IMR-90 (cell line): ENCODE results near the gene POLD3. TPM values are rescaled to one million over a fixed set of nuclear protein-coding genes. Genes with fewer than 3 reads are reported as not detected.
A peak's percentile ranks its signal among the peaks of the same experiment; 100 is the strongest.

Experiments
- ATAC-seq: fragments of 200-7000 bp; cut with Tn5 transposase; 2 replicates; pipeline ENCODE4 v1.9.1; 2020; ENCODE audit warnings: low read depth, mild to moderate bottlenecking, moderate library complexity
- BruUV-seq: library from RNA; stranded (reverse); fragments of 400-500 nt; replicated peaks from 2 replicates; lab custom pipeline; 2021; lab: Mats Ljungman, UMichigan
- CTCF ChIA-PET: fragments of 300-600 bp; formaldehyde crosslinking; extraction: SDS; loops from one replicate; lab custom pipeline; 2021; ENCODE audit warnings: antibody characterized with exemption; lab: Yijun Ruan, JAX
- POLR2A ChIA-PET: fragments of 300-600 bp; sonication (Branson Sonifier 250); formaldehyde crosslinking; loops from one replicate; lab custom pipeline; 2022; ENCODE audit warnings: antibody characterized with exemption; ENCODE audit not compliant: unreplicated experiment; lab: Charles Lee
- DNase-seq: peaks from one replicate; pipeline ENCODE4 v3.0.0; 2013
- H2AFZ ChIP-seq: replicated peaks from 2 replicates; pipeline ENCODE3; 2013; ENCODE audit warnings: low read length, mild to moderate bottlenecking; ENCODE audit not compliant: poor library complexity
- H2AK5ac ChIP-seq: 2 replicates; pipeline ENCODE4 v1.6.1; 2013; ENCODE audit warnings: low read depth, low read length, inconsistent platforms
- H2AK9ac ChIP-seq: replicated peaks from 2 replicates; pipeline ENCODE3; 2013; ENCODE audit warnings: mild to moderate bottlenecking, low read depth, low read length, moderate library complexity; ENCODE audit not compliant: poor library complexity
- H2BK120ac ChIP-seq: 2 replicates; pipeline ENCODE4 v1.6.1; 2013; ENCODE audit warnings: low read depth, low read length, inconsistent platforms
- H2BK15ac ChIP-seq: 3 replicates; pipeline ENCODE4 v1.6.1; 2013; ENCODE audit warnings: low read depth, low read length, inconsistent platforms
- H2BK20ac ChIP-seq: 2 replicates; pipeline ENCODE4 v1.6.1; 2013; ENCODE audit warnings: low read depth, mild to moderate bottlenecking, inconsistent platforms, low read length, moderate library complexity
- H2BK5ac ChIP-seq: 2 replicates; pipeline ENCODE4 v1.6.1; 2013; ENCODE audit warnings: mild to moderate bottlenecking, low read depth, low read length, inconsistent platforms; ENCODE audit not compliant: poor library complexity, severe bottlenecking
- H3K14ac ChIP-seq: replicated peaks from 2 replicates; pipeline ENCODE4 v1.6.1; 2013; ENCODE audit warnings: low read depth, low read length, inconsistent platforms
- H3K18ac ChIP-seq: 2 replicates; pipeline ENCODE4 v1.6.1; 2013; ENCODE audit warnings: low read depth, low read length, control low read depth
- H3K23ac ChIP-seq: 2 replicates; pipeline ENCODE4 v1.6.1; 2013; ENCODE audit warnings: low read depth, low read length, inconsistent platforms
- H3K27ac ChIP-seq: 2 replicates; pipeline ENCODE4 v1.5.1; 2013; ENCODE audit warnings: mild to moderate bottlenecking, control low read depth, low read length; ENCODE audit not compliant: insufficient read depth
- H3K27me3 ChIP-seq: 2 replicates; pipeline ENCODE4 v1.6.1; 2013; ENCODE audit warnings: low read length; ENCODE audit not compliant: control insufficient read depth, insufficient read depth
- H3K36me3 ChIP-seq: 2 replicates; pipeline ENCODE4 v1.6.1; 2013; ENCODE audit warnings: low read length, mixed read lengths; ENCODE audit not compliant: control insufficient read depth, insufficient read depth
- H3K4ac ChIP-seq: 2 replicates; pipeline ENCODE4 v1.6.1; 2013; ENCODE audit warnings: low read depth, low read length, inconsistent platforms
- H3K4me1 ChIP-seq: 2 replicates; pipeline ENCODE4 v1.6.1; 2013; ENCODE audit warnings: low read length, mixed read lengths; ENCODE audit not compliant: control insufficient read depth, insufficient read depth
- H3K4me2 ChIP-seq: 2 replicates; pipeline ENCODE4 v1.6.1; 2013; ENCODE audit warnings: low read depth, mild to moderate bottlenecking, control low read depth, low read length, moderate library complexity
- H3K4me3 ChIP-seq: 2 replicates; pipeline ENCODE4 v1.5.1; 2013; ENCODE audit warnings: low read depth, mild to moderate bottlenecking, control low read depth, low read length, moderate library complexity; ENCODE audit not compliant: insufficient read depth
- H3K56ac ChIP-seq: 2 replicates; pipeline ENCODE4 v1.6.1; 2013; ENCODE audit warnings: low read length, inconsistent platforms; ENCODE audit not compliant: insufficient read depth; ENCODE audit errors: extremely low read depth
- H3K79me1 ChIP-seq, 2 experiments: 2 replicates each; pipeline ENCODE4 v1.6.1; 2013; ENCODE audit warnings: low read length in 2 of 2, inconsistent platforms in 1 of 2, low read depth in 1 of 2
- H3K9ac ChIP-seq: 2 replicates; pipeline ENCODE4 v1.6.1; 2013; ENCODE audit warnings: low read depth, low read length, control low read depth
- H3K9me1 ChIP-seq: 2 replicates; pipeline ENCODE4 v1.6.1; 2013; ENCODE audit warnings: low read length, inconsistent platforms; ENCODE audit not compliant: insufficient read depth
- H3K9me3 ChIP-seq: 2 replicates; pipeline ENCODE4 v1.6.1; 2013; ENCODE audit warnings: low read length; ENCODE audit not compliant: control insufficient read depth, insufficient read depth
- H4K20me1 ChIP-seq: 2 replicates; pipeline ENCODE4 v1.6.1; 2013; ENCODE audit warnings: low read length, inconsistent platforms; ENCODE audit not compliant: insufficient read depth
- H4K5ac ChIP-seq: 2 replicates; pipeline ENCODE4 v1.6.1; 2013; ENCODE audit warnings: mild to moderate bottlenecking, low read depth, low read length, control low read depth
- H4K8ac ChIP-seq, 2 experiments: 2 replicates each; pipeline ENCODE4 v1.6.1; 2013; ENCODE audit warnings: low read depth in 2 of 2, low read length in 2 of 2, control low read depth in 1 of 2, inconsistent platforms in 1 of 2
- H4K91ac ChIP-seq: 2 replicates; pipeline ENCODE4 v1.6.1; 2013; ENCODE audit warnings: low read depth, low read length, inconsistent platforms; ENCODE audit not compliant: insufficient read depth
- BHLHE40 ChIP-seq: fragments of 150-350 bp; IDR thresholded peaks from 2 replicates; pipeline ENCODE4 v1.6.1; 2016; ENCODE audit warnings: mild to moderate bottlenecking, low read depth, low read length
- CEBPB ChIP-seq: IDR thresholded peaks from 2 replicates; pipeline ENCODE4 v1.6.1; 2012; ENCODE audit warnings: low read depth, low read length, improper control_type of control experiment
- MAFK ChIP-seq: IDR thresholded peaks from 2 replicates; pipeline ENCODE4 v1.6.1; 2012; ENCODE audit warnings: low read depth, low read length, improper control_type of control experiment
- MAZ ChIP-seq: IDR thresholded peaks from 2 replicates; pipeline ENCODE4 v1.6.1; 2012; ENCODE audit warnings: low read depth, mild to moderate bottlenecking, low read length, improper control_type of control experiment, moderate library complexity, borderline replicate concordance
- MXI1 ChIP-seq: IDR thresholded peaks from 2 replicates; pipeline ENCODE4 v1.6.1; 2012; ENCODE audit warnings: low read depth, mild to moderate bottlenecking, low read length, moderate library complexity, borderline replicate concordance
- NFE2L2 ChIP-seq: fragments of 150-350 bp; IDR thresholded peaks from 2 replicates; pipeline ENCODE4 v1.6.1; 2016; ENCODE audit warnings: low read depth, mild to moderate bottlenecking, low read length
- RAD21 ChIP-seq: IDR thresholded peaks from 2 replicates; pipeline ENCODE4 v1.6.1; 2012; ENCODE audit warnings: low read length, improper control_type of control experiment
- RCOR1 ChIP-seq: IDR thresholded peaks from 2 replicates; pipeline ENCODE4 v1.6.1; 2012; ENCODE audit warnings: mild to moderate bottlenecking, low read length, improper control_type of control experiment; ENCODE audit not compliant: insufficient replicate concordance
- SMC3 ChIP-seq: fragments of 150-350 bp; IDR thresholded peaks from 2 replicates; pipeline ENCODE4 v1.6.1; 2016; ENCODE audit warnings: low read depth, mild to moderate bottlenecking, antibody characterized with exemption, low read length, moderate library complexity
- WGBS, 2 experiments: methylation state at CpG; one replicate each; pipeline versions ENCODE4 v1.1.5 to v1.1.7; 2013; ENCODE audit warnings: missing lambda C conversion rate in 2 of 2; ENCODE audit not compliant: insufficient read length in 1 of 2; ENCODE audit errors: extremely low coverage in 2 of 2; 5-methylcytosine and 5-hydroxymethylcytosine counted together
- dilution Hi-C: fragments of 300-500 bp; cut with HindIII; formaldehyde crosslinking; loops from one replicate; pipeline ENCODE4 v1.14.3; 2018; ENCODE audit warnings: low sequenced_read_pairs; ENCODE audit not compliant: unreplicated experiment
- in situ Hi-C: fragments of 300-500 bp; cut with MboI; formaldehyde crosslinking; loops from 3 replicates; pipeline ENCODE4 v1.14.3; 2019; ENCODE audit warnings: low sequenced_read_pairs, inconsistent platforms, mixed read lengths
- intact Hi-C: fragments of 100-400 bp; cut with micrococcal nuclease; formaldehyde crosslinking; loops from 2 replicates; pipeline ENCODE4 v1.10.0; 2022
- polyA plus RNA-seq, 3 experiments: library from polyadenylated mRNA; depleted of rRNA; stranded (reverse); fragments of >200 nt; gene quantifications; 2 replicates each; pipeline ENCODE4 v1.2.3, GENCODE V29; 2012; ENCODE audit warnings: low replicate concordance in 1 of 3
- total RNA-seq: library from RNA; depleted of rRNA; stranded (reverse); fragments of >200 nt; gene quantifications from 2 replicates; pipeline ENCODE4 v1.2.3, GENCODE V29; 2012
- TF ChIP-seq, protein P1 (sequence below): fragments of 150-350 bp; IDR thresholded peaks from 2 replicates; pipeline ENCODE4 v1.6.1; 2016; ENCODE audit warnings: low read depth, mild to moderate bottlenecking, low read length, moderate library complexity, borderline replicate concordance
- TF ChIP-seq, protein P2 (sequence below): conservative IDR thresholded peaks from 2 replicates; pipeline ENCODE4 v1.5.1; 2012; ENCODE audit warnings: mild to moderate bottlenecking, low read depth, low read length, improper control_type of control experiment
- TF ChIP-seq, protein P3 (sequence below): fragments of 150-350 bp; IDR thresholded peaks from 2 replicates; pipeline ENCODE4 v1.6.1; 2017; ENCODE audit warnings: mild to moderate bottlenecking, antibody characterized with exemption, low read length, low read depth

Gene POLD3
- total and polyA plus RNA-seq, 2 of the 4 experiments (the other 2 are of a cell fraction): 9.1 to 9.2 TPM

DNA sequence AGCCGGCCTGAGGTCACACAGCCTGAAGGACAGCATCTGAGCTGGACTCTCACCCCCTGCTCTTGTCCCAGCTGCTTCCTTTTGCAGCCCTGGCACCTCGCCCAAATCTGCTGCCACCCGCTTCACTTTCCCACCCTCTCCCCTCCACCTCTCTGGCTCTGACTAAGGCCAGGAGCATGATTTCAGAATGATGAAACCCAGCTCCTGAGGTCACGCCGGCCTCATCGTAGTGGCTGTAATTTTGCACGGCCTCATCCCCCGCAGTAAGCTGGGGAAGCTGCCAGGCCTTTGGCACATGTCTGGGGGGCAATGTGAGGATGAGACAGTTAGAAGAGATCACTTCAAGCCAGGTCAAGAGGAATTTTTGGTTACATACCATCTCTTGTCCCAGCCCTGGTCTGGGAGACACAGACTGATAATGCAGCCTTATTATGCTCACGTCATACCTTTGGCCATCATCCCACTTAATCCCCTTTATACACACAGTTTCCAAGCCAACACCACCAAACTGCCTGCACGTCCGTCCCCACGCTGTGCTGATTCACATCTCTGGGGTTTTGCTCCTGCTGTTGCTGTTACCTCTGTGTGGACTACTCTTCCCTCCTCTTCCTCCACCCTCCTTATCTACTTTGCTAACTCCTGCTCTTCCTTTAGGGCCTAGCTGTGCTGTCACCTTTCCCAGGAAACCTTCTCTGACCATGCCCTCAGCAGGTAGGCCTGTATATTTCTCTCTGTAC, 80.7 kb downstream of the POLD3 start:
- H4K20me1 ChIP-seq: no peaks in the 10 kb centered on the region
- ChIA-PET POLR2A (no interaction called here), CTCF (interaction anchor here (0.7 to 3.0 kb wide), 3 partner anchors 20 to 67 kb away, joined by 3 to 11 read pairs (median 3); no protein-coding TSS in a partner anchor)
- H2BK15ac ChIP-seq: peak overlapping the region; percentile 95; the same call in 2 of the 3 replicates
- 8% methylated on average over 6 of the region's 12 CpGs; no CpG with 5 or more reads in 1 of the 2 experiments for WGBS, 2 experiments
- peak overlapping the region; percentile 99 for H4K5ac ChIP-seq
- H2AFZ ChIP-seq: peak overlapping the region; percentile 69
- no peak overlapping the region for H3K4me3 ChIP-seq
- peak overlapping the region; percentile 48 for H3K4me2 ChIP-seq
- peaks cover 15% of the 10 kb centered on the region for H3K9me1 ChIP-seq
- in situ Hi-C loops (no loop called here), dilution Hi-C loops (no loop called here), intact Hi-C loops (loop anchor here (1.0 kb wide), 2 partner anchors 23 to 53 kb away; no protein-coding TSS in a partner anchor)
- H3K18ac ChIP-seq: peak overlapping the region; percentile 83
- H2BK5ac ChIP-seq: peak overlapping the region; percentile 98
- DNase-seq (peak; percentile 100), ATAC-seq (peak; percentile 90)
- peak overlapping the region; percentile 83 for H3K14ac ChIP-seq
- peak overlapping the region; percentile 92 for H3K4ac ChIP-seq
- peak overlapping the region; percentile 79 for H2AK9ac ChIP-seq
- peak overlapping the region; percentile 77 for H3K23ac ChIP-seq
- H2AK5ac ChIP-seq: peak overlapping the region; percentile 94
- H3K27ac ChIP-seq: peak overlapping the region; percentile 89
- peak overlapping the region; percentile 59 for H3K56ac ChIP-seq
- no peaks in the 10 kb centered on the region for H3K36me3 ChIP-seq
- peaks cover 24% of the 10 kb centered on the region for H3K4me1 ChIP-seq
- H3K9ac ChIP-seq: peak overlapping the region; percentile 47
- TSS peak; percentile 70 for BruUV-seq
- no peaks in the 10 kb centered on the region; a peak in 1 of 4 replicates for H3K79me1 ChIP-seq
- H2BK20ac ChIP-seq: peak overlapping the region; percentile 96
- peaks cover 2% of the 10 kb centered on the region; the same call in 1 of the 2 replicates for H3K9me3 ChIP-seq
- H4K91ac ChIP-seq: peak overlapping the region; percentile 97
- H2BK120ac ChIP-seq: peak overlapping the region; percentile 94
- H4K8ac ChIP-seq: peak overlapping the region; percentile 89 to 92
- no peaks in the 10 kb centered on the region for H3K27me3 ChIP-seq
- TF ChIP-seq RCOR1 (peak; percentile 14), NFE2L2 (peak; percentile 70; the same call in 1 of the 2 replicates), BHLHE40 (peak; percentile 87), MAZ (peak; percentile 80; the same call in 1 of the 2 replicates), RAD21 (peak; percentile 23; the same call in 1 of the 2 replicates), MAFK (no peak; the same call in 1 of the 2 replicates), MXI1 (peak; percentile 60; the same call in 1 of the 2 replicates), CEBPB (peak; percentile 96), SMC3 (0 out of 2 replicates have a peak, but pooled peaks have one; percentile 2)
- TF ChIP-seq, protein P1, sequence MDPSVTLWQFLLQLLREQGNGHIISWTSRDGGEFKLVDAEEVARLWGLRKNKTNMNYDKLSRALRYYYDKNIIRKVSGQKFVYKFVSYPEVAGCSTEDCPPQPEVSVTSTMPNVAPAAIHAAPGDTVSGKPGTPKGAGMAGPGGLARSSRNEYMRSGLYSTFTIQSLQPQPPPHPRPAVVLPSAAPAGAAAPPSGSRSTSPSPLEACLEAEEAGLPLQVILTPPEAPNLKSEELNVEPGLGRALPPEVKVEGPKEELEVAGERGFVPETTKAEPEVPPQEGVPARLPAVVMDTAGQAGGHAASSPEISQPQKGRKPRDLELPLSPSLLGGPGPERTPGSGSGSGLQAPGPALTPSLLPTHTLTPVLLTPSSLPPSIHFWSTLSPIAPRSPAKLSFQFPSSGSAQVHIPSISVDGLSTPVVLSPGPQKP: no peak
- TF ChIP-seq, protein P2, sequence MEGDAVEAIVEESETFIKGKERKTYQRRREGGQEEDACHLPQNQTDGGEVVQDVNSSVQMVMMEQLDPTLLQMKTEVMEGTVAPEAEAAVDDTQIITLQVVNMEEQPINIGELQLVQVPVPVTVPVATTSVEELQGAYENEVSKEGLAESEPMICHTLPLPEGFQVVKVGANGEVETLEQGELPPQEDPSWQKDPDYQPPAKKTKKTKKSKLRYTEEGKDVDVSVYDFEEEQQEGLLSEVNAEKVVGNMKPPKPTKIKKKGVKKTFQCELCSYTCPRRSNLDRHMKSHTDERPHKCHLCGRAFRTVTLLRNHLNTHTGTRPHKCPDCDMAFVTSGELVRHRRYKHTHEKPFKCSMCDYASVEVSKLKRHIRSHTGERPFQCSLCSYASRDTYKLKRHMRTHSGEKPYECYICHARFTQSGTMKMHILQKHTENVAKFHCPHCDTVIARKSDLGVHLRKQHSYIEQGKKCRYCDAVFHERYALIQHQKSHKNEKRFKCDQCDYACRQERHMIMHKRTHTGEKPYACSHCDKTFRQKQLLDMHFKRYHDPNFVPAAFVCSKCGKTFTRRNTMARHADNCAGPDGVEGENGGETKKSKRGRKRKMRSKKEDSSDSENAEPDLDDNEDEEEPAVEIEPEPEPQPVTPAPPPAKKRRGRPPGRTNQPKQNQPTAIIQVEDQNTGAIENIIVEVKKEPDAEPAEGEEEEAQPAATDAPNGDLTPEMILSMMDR: no peak
- TF ChIP-seq, protein P3, sequence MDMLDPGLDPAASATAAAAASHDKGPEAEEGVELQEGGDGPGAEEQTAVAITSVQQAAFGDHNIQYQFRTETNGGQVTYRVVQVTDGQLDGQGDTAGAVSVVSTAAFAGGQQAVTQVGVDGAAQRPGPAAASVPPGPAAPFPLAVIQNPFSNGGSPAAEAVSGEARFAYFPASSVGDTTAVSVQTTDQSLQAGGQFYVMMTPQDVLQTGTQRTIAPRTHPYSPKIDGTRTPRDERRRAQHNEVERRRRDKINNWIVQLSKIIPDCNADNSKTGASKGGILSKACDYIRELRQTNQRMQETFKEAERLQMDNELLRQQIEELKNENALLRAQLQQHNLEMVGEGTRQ: no peak; the same call in 1 of the 2 replicates
